ENCODE measurements around the gene B4GALT4. TPM values are rescaled to one million over a fixed set of nuclear protein-coding genes. Genes with fewer than 3 reads are reported as not detected.

Gene B4GALT4
- total RNA-seq, 1 experiment from 2014 or later: 46.5 TPM

- Histone ChIP-seq H2AK5ac (ENCODE audit: insufficient read length, low read length) (no peak overlapping the region), H4K91ac (ENCODE audit: insufficient read length, low read depth, low read length) (no peak overlapping the region), H3K27ac (ENCODE audit: insufficient read length, low read depth, low read length) (no peak overlapping the region), H3K4me1 (ENCODE audit: insufficient read depth, low read length) (no peaks in the 10 kb centered on the region), H3K79me1 (ENCODE audit: insufficient read depth, low read depth, low read length, poor library complexity, severe bottlenecking) (no peaks in the 10 kb centered on the region), H3K4ac (ENCODE audit: low read depth, low read length) (no peak overlapping the region), H4K8ac (replicated peaks; ENCODE audit: insufficient read length, low read depth, low read length) (no peak overlapping the region), H3K23me2 (ENCODE audit: insufficient read length, low read depth, low read length, poor library complexity, severe bottlenecking) (no peaks in the 10 kb centered on the region), H4K5ac (ENCODE audit: insufficient read length, low read depth, low read length) (no peak overlapping the region), H2BK5ac (ENCODE audit: insufficient read length, low read length) (no peak overlapping the region), H3K27me3 (ENCODE audit: insufficient read depth, low read length) (no peaks in the 10 kb centered on the region), H2BK12ac (ENCODE audit: insufficient read length, low read depth, low read length) (no peak overlapping the region), H3K23ac (ENCODE audit: insufficient read length, low read depth, low read length) (no peak overlapping the region), H2BK120ac (ENCODE audit: low read depth, low read length, poor library complexity, severe bottlenecking) (no peak overlapping the region), H3K9ac (ENCODE audit: extremely low read depth, insufficient read length, low read length) (no peak overlapping the region), H2BK15ac (ENCODE audit: low read depth, low read length) (no peak overlapping the region), H3K9me3 (ENCODE audit: control insufficient read depth, low read depth, low read length) (no peaks in the 10 kb centered on the region), H3K4me2 (ENCODE audit: insufficient read depth, insufficient read length, low read length) (no peak overlapping the region), H2BK20ac (ENCODE audit: low read depth, low read length, poor library complexity, severe bottlenecking) (no peak overlapping the region), H2AFZ (ENCODE audit: low read length) (no peak overlapping the region), H3K79me2 (ENCODE audit: insufficient read depth, low read length) (no peaks in the 10 kb centered on the region), H3K56ac (ENCODE audit: insufficient read length, low read depth, low read length) (no peak overlapping the region), H3K14ac (ENCODE audit: insufficient read depth, low read length) (no peak overlapping the region), H3K18ac (ENCODE audit: insufficient read length, low read depth, low read length) (no peak overlapping the region), H3T11ph (ENCODE audit: low read length) (no peak overlapping the region), H4K20me1 (ENCODE audit: control insufficient read depth, insufficient read depth, insufficient read length) (no peaks in the 10 kb centered on the region)
- Mint-ChIP-seq H3K36me3 (ENCODE audit: insufficient read depth in 1 of 3, low read depth in 3 of 3) (no peaks in the 10 kb centered on the region), H3K27ac (no peak overlapping the region), H3K4me3 (no peak overlapping the region; a peak in 1 of 5 replicates), H3K9me3 (no peaks in the 10 kb centered on the region), H3K27me3 (ENCODE audit: low read depth) (no peaks in the 10 kb centered on the region; the same call in 1 of the 2 replicates), H3K4me1 (peaks cover 0 to 4% of the 10 kb centered on the region in 2 experiments; a peak in 1 of 4 replicates)
- no peak for TF ChIP-seq CTCF (conservative IDR thresholded peaks at IDR 0.05)
- no peak for DNase-seq
- WGBS (ENCODE audit: extremely low coverage, insufficient read length, low lambda C conversion rate): no CpG with 5 or more reads among the region's 9 CpGs
Observed at GRCh38 chr3:119184111-119184510, 56.6 kb downstream of the B4GALT4 start.
